GM12878 (cell line): ENCODE results near the gene SLIRP. TPM values are rescaled to one million over a fixed set of nuclear protein-coding genes. Genes with fewer than 3 reads are reported as not detected.

Experiments used
- ATAC-seq: fragments of 200-7000 bp; cut with Tn5 transposase; 3 replicates; pipeline ENCODE4 v1.9.1; 2020; ENCODE audit warnings: mild to moderate bottlenecking, moderate library complexity
- BruUV-seq: library from RNA; stranded (reverse); fragments of 400-500 nt; replicated peaks from 2 replicates; lab custom pipeline; 2021; lab: Mats Ljungman, UMichigan
- CTCF ChIA-PET: fragments of 300-600 bp; sonication (Branson Sonifier 250); formaldehyde crosslinking; extraction: SDS; loops from one replicate; lab custom pipeline; 2021; ENCODE audit warnings: inconsistent platforms; lab: Yijun Ruan, JAX
- POLR2A ChIA-PET: fragments of 350-600 bp; formaldehyde crosslinking; extraction: SDS; loops from one replicate; lab custom pipeline; 2021; ENCODE audit warnings: inconsistent platforms; lab: Charles Lee
- RAD21 ChIA-PET: fragments of 300-600 bp; sonication (Branson Sonifier 250); formaldehyde crosslinking; loops from one replicate; lab custom pipeline; 2023; ENCODE audit warnings: antibody characterized with exemption; ENCODE audit not compliant: unreplicated experiment; lab: Charles Lee
- SMC1A ChIA-PET: fragments of 300-600 bp; sonication (Branson Sonifier 250); formaldehyde crosslinking; loops from one replicate; lab custom pipeline; 2023; ENCODE audit not compliant: unreplicated experiment, uncharacterized antibody; lab: Charles Lee
- DNase-seq: peaks from one replicate; pipeline ENCODE4 v3.0.0-alpha.2; 2011; ENCODE audit warnings: low read depth, low spot score
- FAIRE-seq: peaks from 3 replicates; lab custom pipeline; 2011; peaks lifted over from hg19 to GRCh38; lab: Jason Lieb, UNC
- H2AFZ ChIP-seq: 2 replicates; pipeline ENCODE4 v1.6.0; 2011; ENCODE audit warnings: low read depth, low read length, control low read depth; ENCODE audit not compliant: control insufficient read depth
- H3K27ac ChIP-seq: 2 replicates; pipeline ENCODE4 v1.5.1; 2011; ENCODE audit warnings: control low read depth; ENCODE audit not compliant: control insufficient read depth, insufficient read depth
- H3K27me3 ChIP-seq, 2 experiments: replicated peaks in 1 of 2; 2 replicates each; pipeline versions ENCODE4 v1.6.0 to v1.6.1; 2011; ENCODE audit warnings: low read length in 1 of 2; ENCODE audit not compliant: control insufficient read depth in 2 of 2, insufficient read depth in 2 of 2
- H3K36me3 ChIP-seq, 2 experiments: 2 replicates each; pipeline ENCODE4 v1.5.1; 2011; ENCODE audit warnings: low read length in 1 of 2; ENCODE audit not compliant: control insufficient read depth in 2 of 2, insufficient read depth in 2 of 2
- H3K4me1 ChIP-seq: 2 replicates; pipeline ENCODE4 v1.6.1; 2011; ENCODE audit warnings: mild to moderate bottlenecking, low read length, moderate library complexity, mixed read lengths; ENCODE audit not compliant: control insufficient read depth, insufficient read depth
- H3K4me2 ChIP-seq: 2 replicates; pipeline ENCODE4 v1.6.0; 2011; ENCODE audit warnings: control low read depth; ENCODE audit not compliant: control insufficient read depth, insufficient read depth
- H3K4me3 ChIP-seq: fragments of 200-600 bp; sonication (generic); 2 replicates; pipeline ENCODE4 v1.5.1; 2016
- H3K79me2 ChIP-seq: 2 replicates; pipeline ENCODE4 v1.6.0; 2011; ENCODE audit warnings: low read length; ENCODE audit not compliant: control insufficient read depth, insufficient read depth
- H3K9ac ChIP-seq: 2 replicates; pipeline ENCODE4 v1.8.0; 2011; ENCODE audit warnings: low read length, control low read depth, mixed read lengths; ENCODE audit not compliant: control insufficient read depth, insufficient read depth
- H3K9me3 ChIP-seq: replicated peaks from 3 replicates; pipeline ENCODE4 v1.5.1; 2011; ENCODE audit warnings: mild to moderate bottlenecking, low read length; ENCODE audit not compliant: control insufficient read depth, insufficient read depth
- H4K20me1 ChIP-seq: 2 replicates; pipeline ENCODE4 v1.6.0; 2011; ENCODE audit not compliant: control insufficient read depth, insufficient read depth
- EZH2 ChIP-seq: IDR thresholded peaks from 2 replicates; pipeline ENCODE4 v1.6.1; 2012; ENCODE audit warnings: low read depth, mild to moderate bottlenecking, control low read depth, inconsistent platforms, low read length, borderline replicate concordance; ENCODE audit not compliant: control insufficient read depth
- MEF2A ChIP-seq: IDR thresholded peaks from 2 replicates; pipeline ENCODE4 v1.6.1; 2011; ENCODE audit warnings: low read depth, mild to moderate bottlenecking, low read length, moderate library complexity; ENCODE audit not compliant: insufficient read depth
- MLLT1 ChIP-seq: fragments of 450-650 bp; IDR thresholded peaks from 2 replicates; pipeline ENCODE4 v1.6.1; 2016; ENCODE audit warnings: mild to moderate bottlenecking
- MTA3 ChIP-seq: IDR thresholded peaks from 2 replicates; pipeline ENCODE4 v1.6.1; 2012; ENCODE audit warnings: low read length, inconsistent platforms, borderline replicate concordance
- NR2C1 ChIP-seq: fragments of 450-650 bp; IDR thresholded peaks from 2 replicates; pipeline ENCODE4 v1.6.1; 2017; ENCODE audit warnings: antibody characterized with exemption, mild to moderate bottlenecking, moderate library complexity
- RELB ChIP-seq: fragments of 450-650 bp; IDR thresholded peaks from 2 replicates; pipeline ENCODE4 v1.6.1; 2017; ENCODE audit warnings: low read depth, mild to moderate bottlenecking, moderate library complexity
- SREBF2 ChIP-seq: IDR thresholded peaks from 2 replicates; pipeline ENCODE4 v1.6.1; 2012; ENCODE audit warnings: mild to moderate bottlenecking, low read length
- TBL1XR1 ChIP-seq: IDR thresholded peaks from 2 replicates; pipeline ENCODE4 v1.6.1; 2012; ENCODE audit warnings: low read depth, low read length, improper control_type of control experiment
- USF2 ChIP-seq: IDR thresholded peaks from 2 replicates; pipeline ENCODE4 v1.6.1; 2011; ENCODE audit warnings: low read depth, low read length, improper control_type of control experiment, borderline replicate concordance
- ZNF274 ChIP-seq: IDR thresholded peaks from one replicate; pipeline ENCODE4 v1.8.0; 2011; ENCODE audit not compliant: insufficient read length, insufficient read depth
- WGBS: methylation state at CpG from one replicate; pipeline ENCODE4 v1.1.6; 2016; ENCODE audit warnings: low lambda C conversion rate; ENCODE audit not compliant: insufficient replicate concordance, insufficient coverage; ENCODE audit errors: missing lambda C conversion rate; 5-methylcytosine and 5-hydroxymethylcytosine counted together
- in situ Hi-C: fragments of 300-500 bp; cut with MboI; formaldehyde crosslinking; loops from 9 replicates; pipeline ENCODE4 v1.14.3; 2018; ENCODE audit warnings: mixed read lengths
- intact Hi-C: fragments of 100-400 bp; cut with micrococcal nuclease; formaldehyde crosslinking; loops from one replicate; pipeline ENCODE4 v1.14.2; 2022; ENCODE audit not compliant: unreplicated experiment
- polyA plus RNA-seq, 11 experiments: library from polyadenylated mRNA; depleted of rRNA in 4 of 11; unstranded in 6 of 11; stranded (reverse) in 5 of 11; fragments of >200 nt; fragmentation: Nextera tagmentation in 4 of 11; fragmentation: Illumina TruSeq in 1 of 11; extraction: Ambion mirVana in 4 of 11; extraction: Trizol in 1 of 11; gene quantifications; 1 replicate in 1 of 11; 2 replicates in 10 of 11; pipeline versions ENCODE4 v1.2.1 to v1.2.3, GENCODE V29; 2011 to 2016; ENCODE audit warnings: inconsistent platforms in 2 of 11, missing spikeins in 2 of 11, low read depth in 1 of 11
- total RNA-seq, 4 experiments: library from RNA; depleted of rRNA in 3 of 4; stranded (reverse); fragments of >200 nt in 3 of 4; fragmentation: Illumina TruSeq in 1 of 4; extraction: Trizol in 1 of 4; gene quantifications; 2 replicates each; pipeline versions ENCODE4 v1.2.1 to v1.2.3, GENCODE V29; 2013 to 2021
- TF ChIP-seq, protein P1 (sequence below): fragments of 450-650 bp; IDR thresholded peaks from 2 replicates; pipeline ENCODE4 v1.6.1; 2017; ENCODE audit warnings: mild to moderate bottlenecking

SLIRP gene
- total and polyA plus RNA-seq, 10 of the 15 experiments (the other 5 are each of a cell fraction or from before 2014, with no cell fraction given), result 196 to 1,510 (median 596) TPM

DNA sequence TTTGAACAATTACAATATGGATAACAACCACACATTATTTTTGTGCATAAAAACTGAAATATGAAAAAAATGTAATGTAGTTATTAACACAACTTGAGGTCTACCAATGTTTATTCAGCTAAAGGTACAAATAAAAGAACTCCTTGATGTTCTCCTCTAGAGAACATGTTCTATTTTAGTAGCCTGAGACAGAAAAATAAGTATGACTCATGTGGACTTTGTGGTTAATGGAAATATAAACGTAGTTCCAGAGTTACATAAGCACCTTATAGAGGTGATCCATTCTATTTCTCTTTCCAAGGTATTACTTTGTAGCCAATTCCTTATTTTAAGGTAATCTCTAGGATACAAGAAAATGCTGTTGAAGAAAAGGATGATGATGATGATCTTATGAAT is 25.7 kb upstream of the SLIRP start:
- in situ Hi-C loops (no loop called here), intact Hi-C loops (no loop called here)
- FAIRE-seq (no peak), ATAC-seq (no peak), DNase-seq (no peak)
- TF ChIP-seq RELB (no peak), MTA3 (no peak), NR2C1 (no peak), TBL1XR1 (no peak), ZNF274 (no peak), USF2 (no peak), MEF2A (no peak), SREBF2 (no peak), MLLT1 (no peak), EZH2 (no peak)
- TF ChIP-seq, protein P1, sequence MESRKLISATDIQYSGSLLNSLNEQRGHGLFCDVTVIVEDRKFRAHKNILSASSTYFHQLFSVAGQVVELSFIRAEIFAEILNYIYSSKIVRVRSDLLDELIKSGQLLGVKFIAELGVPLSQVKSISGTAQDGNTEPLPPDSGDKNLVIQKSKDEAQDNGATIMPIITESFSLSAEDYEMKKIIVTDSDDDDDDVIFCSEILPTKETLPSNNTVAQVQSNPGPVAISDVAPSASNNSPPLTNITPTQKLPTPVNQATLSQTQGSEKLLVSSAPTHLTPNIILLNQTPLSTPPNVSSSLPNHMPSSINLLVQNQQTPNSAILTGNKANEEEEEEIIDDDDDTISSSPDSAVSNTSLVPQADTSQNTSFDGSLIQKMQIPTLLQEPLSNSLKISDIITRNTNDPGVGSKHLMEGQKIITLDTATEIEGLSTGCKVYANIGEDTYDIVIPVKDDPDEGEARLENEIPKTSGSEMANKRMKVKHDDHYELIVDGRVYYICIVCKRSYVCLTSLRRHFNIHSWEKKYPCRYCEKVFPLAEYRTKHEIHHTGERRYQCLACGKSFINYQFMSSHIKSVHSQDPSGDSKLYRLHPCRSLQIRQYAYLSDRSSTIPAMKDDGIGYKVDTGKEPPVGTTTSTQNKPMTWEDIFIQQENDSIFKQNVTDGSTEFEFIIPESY, result no peak
- no peak overlapping the region for H3K9ac ChIP-seq
- no peak overlapping the region for H3K4me3 ChIP-seq
- H4K20me1 ChIP-seq, result no peaks in the 10 kb centered on the region
- no peaks in the 10 kb centered on the region for H3K27me3 ChIP-seq
- H2AFZ ChIP-seq, result no peak overlapping the region
- RAD21 ChIA-PET, result no interaction called here
- no peak overlapping the region for H3K4me2 ChIP-seq
- H3K9me3 ChIP-seq, result no peaks in the 10 kb centered on the region
- WGBS, result 59% methylated on average over 1 of the region's 1 CpG
- no TSS peak for BruUV-seq
- CTCF ChIA-PET, result no interaction called here
- POLR2A ChIA-PET, result no interaction called here
- H3K36me3 ChIP-seq, result no peaks in the 10 kb centered on the region; a peak in 1 of 4 replicates
- H3K4me1 ChIP-seq, result no peaks in the 10 kb centered on the region
- no peak overlapping the region for H3K27ac ChIP-seq
- no peaks in the 10 kb centered on the region for H3K79me2 ChIP-seq
- SMC1A ChIA-PET, result no interaction called here
